K562 (cell line): Measurements from ENCODE around the gene RNF187. TPM values are rescaled to one million over a fixed set of nuclear protein-coding genes. Genes with fewer than 3 reads are reported as not detected.

Experiments used
- CBX2 ChIP-seq: fragments of 200-600 bp; sonication (generic); IDR thresholded peaks from one replicate; pipeline ENCODE4 v1.6.1; 2012; ENCODE audit warnings: mild to moderate bottlenecking, low read length, inconsistent platforms; ENCODE audit not compliant: insufficient read depth, poor library complexity, severe bottlenecking
- JUND ChIP-seq, 2 experiments: IDR thresholded peaks; 2 replicates in 1 of 2; 3 replicates in 1 of 2; pipeline ENCODE4 v1.6.1; 2011; ENCODE audit warnings: borderline replicate concordance in 2 of 2, low read depth in 2 of 2, low read length in 2 of 2, improper control_type of control experiment in 1 of 2, missing biosample characterization in 1 of 2, missing genetic modification characterization in 1 of 2, missing genetic modification reagents in 1 of 2
- KDM4B ChIP-seq, 2 experiments: fragments of 450-650 bp in 1 of 2; sonication (generic) in 1 of 2; IDR thresholded peaks; 2 replicates each; pipeline ENCODE4 v1.6.1; 2016 to 2017; ENCODE audit warnings: borderline replicate concordance in 2 of 2, antibody characterized with exemption in 1 of 2, low read depth in 1 of 2, mild to moderate bottlenecking in 1 of 2
- MYC ChIP-seq, 2 experiments: fragments of 250-450 bp in 1 of 2; sonication (Bioruptor Pico) in 1 of 2; IDR thresholded peaks; 2 replicates each; pipeline versions ENCODE4 v1.5.1 to v1.6.1; 2012 to 2021; ENCODE audit warnings: low read depth in 2 of 2, borderline replicate concordance in 1 of 2, improper control_type of control experiment in 1 of 2, low read length in 1 of 2, mild to moderate bottlenecking in 1 of 2, moderate library complexity in 1 of 2
- RREB1 ChIP-seq: fragments of 250-450 bp; sonication (Bioruptor Pico); IDR thresholded peaks from 2 replicates; pipeline ENCODE4 v1.4.0; 2020
- SP2 ChIP-seq: IDR thresholded peaks from 2 replicates; pipeline ENCODE4 v1.6.1; 2011; ENCODE audit warnings: mild to moderate bottlenecking, low read depth, low read length, moderate library complexity; ENCODE audit not compliant: poor library complexity, severe bottlenecking; ENCODE audit errors: extremely low read depth
- TOE1 ChIP-seq, 2 experiments: fragments of 450-650 bp in 1 of 2; sonication (generic) in 1 of 2; formaldehyde crosslinking in 1 of 2; IDR thresholded peaks; 2 replicates each; pipeline versions ENCODE4 v1.7.1 to v1.8.0; 2016 to 2022; ENCODE audit warnings: borderline replicate concordance in 2 of 2, mild to moderate bottlenecking in 2 of 2, antibody characterized with exemption in 1 of 2, inconsistent platforms in 1 of 2, low read depth in 1 of 2, missing genetic modification reagents in 1 of 2, moderate library complexity in 1 of 2
- ZBED1 ChIP-seq: IDR thresholded peaks from 2 replicates; pipeline ENCODE4 v1.6.1; 2014
- ZFPM2 ChIP-seq: fragments of 250-450 bp; sonication (Bioruptor Pico); IDR thresholded peaks from 2 replicates; pipeline ENCODE4 v1.5.1; 2022; ENCODE audit warnings: mild to moderate bottlenecking
- ZNF717 ChIP-seq: fragments of 250-450 bp; sonication (Bioruptor Pico); IDR thresholded peaks from 2 replicates; pipeline ENCODE4 v1.5.0; 2021
- ZNF830 ChIP-seq: fragments of 250-450 bp; sonication (Bioruptor Pico); IDR thresholded peaks from 2 replicates; pipeline ENCODE4 v1.5.0; 2021; ENCODE audit warnings: mild to moderate bottlenecking
- polyA plus RNA-seq, 8 experiments: library from polyadenylated mRNA; depleted of rRNA in 4 of 8; stranded (reverse) in 5 of 8; unstranded in 3 of 8; fragments of >200 nt; fragmentation: Nextera tagmentation in 2 of 8; fragmentation: Illumina TruSeq in 1 of 8; extraction: Ambion mirVana in 2 of 8; extraction: Trizol in 1 of 8; gene quantifications; 2 replicates each; pipeline versions ENCODE4 v1.2.1 to v1.2.3, GENCODE V29; 2011 to 2014; ENCODE audit warnings: inconsistent platforms in 1 of 8, missing spikeins in 1 of 8
- total RNA-seq, 7 experiments: library from RNA; depleted of rRNA in 6 of 7; stranded (reverse); fragments of >200 nt in 6 of 7; fragmentation: Illumina TruSeq in 2 of 7; extraction: Trizol in 2 of 7; gene quantifications; 2 replicates each; pipeline versions ENCODE4 v1.2.1 to v1.2.3, GENCODE V29; 2011 to 2021; ENCODE audit warnings: low replicate concordance in 1 of 7
- TF ChIP-seq, protein P1 (sequence below): fragments of 250-450 bp; sonication (Bioruptor Pico); IDR thresholded peaks from 2 replicates; pipeline ENCODE4 v1.5.0; 2022; ENCODE audit warnings: mild to moderate bottlenecking
- TF ChIP-seq, protein P2 (sequence below): sonication (generic); formaldehyde crosslinking; IDR thresholded peaks from 2 replicates; pipeline ENCODE4 v1.8.0; 2022; ENCODE audit warnings: mild to moderate bottlenecking, missing genetic modification reagents

Gene RNF187
- total and polyA plus RNA-seq, 9 of the 15 experiments (the other 6 are each of a cell fraction or from before 2014, with no cell fraction given), result 2.3 to 119 (median 41.9) TPM

- TF ChIP-seq RREB1 (CRISPR knock-in tag) (peak; percentile 98), MYC (IDR thresholded peaks at IDR 0.05; ENCODE audit: low read depth, low read length) (peak; percentile 96), MYC (CRISPR knock-in tag; IDR thresholded peaks at IDR 0.05; ENCODE audit: borderline replicate concordance, low read depth) (peak; percentile 90), ZNF830 (CRISPR knock-in tag) (peak; percentile 80; the same call in 1 of the 2 replicates), ZNF717 (CRISPR knock-in tag) (peak; percentile 80; the same call in 1 of the 2 replicates), ZFPM2 (CRISPR knock-in tag) (peak; percentile 53; the same call in 1 of the 2 replicates), KDM4B (IDR thresholded peaks at IDR 0.05; ENCODE audit: borderline replicate concordance in 2 of 2, low read depth in 1 of 2) (no peak), JUND (IDR thresholded peaks at IDR 0.05; ENCODE audit: borderline replicate concordance, low read depth, low read length) (peak; percentile 96), JUND (tag; IDR thresholded peaks at IDR 0.05; ENCODE audit: borderline replicate concordance, low read depth, low read length) (peak; percentile 74; the same call in 2 of the 3 replicates), SP2 (no peak), ZBED1 (no peak), CBX2 (no peak), TOE1 (IDR thresholded peaks at IDR 0.05; ENCODE audit: borderline replicate concordance) (peak; percentile 84; the same call in 1 of the 2 replicates), TOE1 (CRISPR knock-in tag; IDR thresholded peaks at IDR 0.05; ENCODE audit: borderline replicate concordance, low read depth) (0 out of 2 replicates have a peak, but pooled peaks have one; percentile 51)
- TF ChIP-seq, protein P1, sequence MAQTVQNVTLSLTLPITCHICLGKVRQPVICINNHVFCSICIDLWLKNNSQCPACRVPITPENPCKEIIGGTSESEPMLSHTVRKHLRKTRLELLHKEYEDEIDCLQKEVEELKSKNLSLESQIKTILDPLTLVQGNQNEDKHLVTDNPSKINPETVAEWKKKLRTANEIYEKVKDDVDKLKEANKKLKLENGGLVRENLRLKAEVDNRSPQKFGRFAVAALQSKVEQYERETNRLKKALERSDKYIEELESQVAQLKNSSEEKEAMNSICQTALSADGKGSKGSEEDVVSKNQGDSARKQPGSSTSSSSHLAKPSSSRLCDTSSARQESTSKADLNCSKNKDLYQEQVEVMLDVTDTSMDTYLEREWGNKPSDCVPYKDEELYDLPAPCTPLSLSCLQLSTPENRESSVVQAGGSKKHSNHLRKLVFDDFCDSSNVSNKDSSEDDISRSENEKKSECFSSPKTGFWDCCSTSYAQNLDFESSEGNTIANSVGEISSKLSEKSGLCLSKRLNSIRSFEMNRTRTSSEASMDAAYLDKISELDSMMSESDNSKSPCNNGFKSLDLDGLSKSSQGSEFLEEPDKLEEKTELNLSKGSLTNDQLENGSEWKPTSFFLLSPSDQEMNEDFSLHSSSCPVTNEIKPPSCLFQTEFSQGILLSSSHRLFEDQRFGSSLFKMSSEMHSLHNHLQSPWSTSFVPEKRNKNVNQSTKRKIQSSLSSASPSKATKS (CRISPR knock-in tag), result peak; percentile 61; the same call in 1 of the 2 replicates
- TF ChIP-seq, protein P2, sequence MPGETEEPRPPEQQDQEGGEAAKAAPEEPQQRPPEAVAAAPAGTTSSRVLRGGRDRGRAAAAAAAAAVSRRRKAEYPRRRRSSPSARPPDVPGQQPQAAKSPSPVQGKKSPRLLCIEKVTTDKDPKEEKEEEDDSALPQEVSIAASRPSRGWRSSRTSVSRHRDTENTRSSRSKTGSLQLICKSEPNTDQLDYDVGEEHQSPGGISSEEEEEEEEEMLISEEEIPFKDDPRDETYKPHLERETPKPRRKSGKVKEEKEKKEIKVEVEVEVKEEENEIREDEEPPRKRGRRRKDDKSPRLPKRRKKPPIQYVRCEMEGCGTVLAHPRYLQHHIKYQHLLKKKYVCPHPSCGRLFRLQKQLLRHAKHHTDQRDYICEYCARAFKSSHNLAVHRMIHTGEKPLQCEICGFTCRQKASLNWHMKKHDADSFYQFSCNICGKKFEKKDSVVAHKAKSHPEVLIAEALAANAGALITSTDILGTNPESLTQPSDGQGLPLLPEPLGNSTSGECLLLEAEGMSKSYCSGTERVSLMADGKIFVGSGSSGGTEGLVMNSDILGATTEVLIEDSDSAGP (CRISPR knock-in tag), result no peak; the same call in 1 of the 2 replicates
Observed at GRCh38 chr1:228490120-228491078, 3.2 kb downstream of the RNF187 start (continued).
